ENCODE data around the gene THAP12. TPM values are rescaled to one million over a fixed set of nuclear protein-coding genes. Genes with fewer than 3 reads are reported as not detected.

The THAP12 gene
- total RNA-seq, 1 experiment from 2014 or later, result 42.5 TPM

GRCh38 chr11:76336597-76336996, 44.3 kb downstream of the THAP12 start:
- Mint-ChIP-seq H3K27me3 (ENCODE audit: low read depth) (peaks cover 5% of the 10 kb centered on the region; the same call in 1 of the 2 replicates), H3K36me3 (ENCODE audit: insufficient read depth in 1 of 3, low read depth in 3 of 3) (peaks cover 14 to 29% (median 20%) of the 10 kb centered on the region in 3 experiments), H3K4me3 (no peak overlapping the region), H3K27ac (no peak overlapping the region), H3K4me1 (no peaks in the 10 kb centered on the region), H3K9me3 (peaks cover 32 to 33% of the 10 kb centered on the region in 2 experiments)
- no peak overlapping the region for H4K8ac ChIP-seq (replicated peaks; ENCODE audit: insufficient read length, low read depth, low read length)
- H2BK5ac ChIP-seq (ENCODE audit: insufficient read length, low read length), result no peak overlapping the region
- H3K23ac ChIP-seq (ENCODE audit: insufficient read length, low read depth, low read length), result no peak overlapping the region
- H2BK120ac ChIP-seq (ENCODE audit: low read depth, low read length, poor library complexity, severe bottlenecking), result no peak overlapping the region
- no peak overlapping the region for H3K9ac ChIP-seq (ENCODE audit: extremely low read depth, insufficient read length, low read length)
- no peak for DNase-seq
- H2BK12ac ChIP-seq (ENCODE audit: insufficient read length, low read depth, low read length), result no peak overlapping the region
- no peak overlapping the region for H2AFZ ChIP-seq (ENCODE audit: low read length)
- H3K56ac ChIP-seq (ENCODE audit: insufficient read length, low read depth, low read length), result no peak overlapping the region
- H3K23me2 ChIP-seq (ENCODE audit: insufficient read length, low read depth, low read length, poor library complexity, severe bottlenecking), result no peaks in the 10 kb centered on the region
- H2AK5ac ChIP-seq (ENCODE audit: insufficient read length, low read length), result no peak overlapping the region
- WGBS (ENCODE audit: extremely low coverage, insufficient read length, low lambda C conversion rate), result no CpG with 5 or more reads among the region's 2 CpGs
- no peak overlapping the region for H3K27ac ChIP-seq (ENCODE audit: insufficient read length, low read depth, low read length)
- H4K91ac ChIP-seq (ENCODE audit: insufficient read length, low read depth, low read length), result no peak overlapping the region
- no peaks in the 10 kb centered on the region for H3K27me3 ChIP-seq (ENCODE audit: insufficient read depth, low read length)
- H3K4ac ChIP-seq (ENCODE audit: low read depth, low read length), result no peak overlapping the region
- no peak for TF ChIP-seq CTCF (conservative IDR thresholded peaks at IDR 0.05)
- no peak overlapping the region for H3K14ac ChIP-seq (ENCODE audit: insufficient read depth, low read length)
- H3T11ph ChIP-seq (ENCODE audit: low read length), result no peak overlapping the region
- no peak overlapping the region for H2BK20ac ChIP-seq (ENCODE audit: low read depth, low read length, poor library complexity, severe bottlenecking)
- H4K20me1 ChIP-seq (ENCODE audit: control insufficient read depth, insufficient read depth, insufficient read length), result no peaks in the 10 kb centered on the region
- peaks cover 4% of the 10 kb centered on the region for H3K9me3 ChIP-seq (ENCODE audit: control insufficient read depth, low read depth, low read length)
- H4K5ac ChIP-seq (ENCODE audit: insufficient read length, low read depth, low read length), result no peak overlapping the region
- no peak overlapping the region for H2BK15ac ChIP-seq (ENCODE audit: low read depth, low read length)
- H3K18ac ChIP-seq (ENCODE audit: insufficient read length, low read depth, low read length), result no peak overlapping the region
- no peaks in the 10 kb centered on the region for H3K4me1 ChIP-seq (ENCODE audit: insufficient read depth, low read length)
- H3K79me1 ChIP-seq (ENCODE audit: insufficient read depth, low read depth, low read length, poor library complexity, severe bottlenecking), result no peaks in the 10 kb centered on the region
- H3K4me2 ChIP-seq (ENCODE audit: insufficient read depth, insufficient read length, low read length), result no peak overlapping the region
- no peaks in the 10 kb centered on the region for H3K79me2 ChIP-seq (ENCODE audit: insufficient read depth, low read length)
